IMR-90 (cell line): ENCODE measurements around the gene SAYSD1. TPM values are rescaled to one million over a fixed set of nuclear protein-coding genes. Genes with fewer than 3 reads are reported as not detected.

ENCODE experiments used
- ATAC-seq: fragments of 200-7000 bp; cut with Tn5 transposase; 2 replicates; pipeline ENCODE4 v1.9.1; 2020; ENCODE audit warnings: low read depth, mild to moderate bottlenecking, moderate library complexity
- BruUV-seq: library from RNA; stranded (reverse); fragments of 400-500 nt; replicated peaks from 2 replicates; lab custom pipeline; 2021; lab: Mats Ljungman, UMichigan
- CTCF ChIA-PET: fragments of 300-600 bp; formaldehyde crosslinking; extraction: SDS; loops from one replicate; lab custom pipeline; 2021; ENCODE audit warnings: antibody characterized with exemption; lab: Yijun Ruan, JAX
- POLR2A ChIA-PET: fragments of 300-600 bp; sonication (Branson Sonifier 250); formaldehyde crosslinking; loops from one replicate; lab custom pipeline; 2022; ENCODE audit warnings: antibody characterized with exemption; ENCODE audit not compliant: unreplicated experiment; lab: Charles Lee
- DNase-seq: peaks from one replicate; pipeline ENCODE4 v3.0.0; 2013
- H2AFZ ChIP-seq: replicated peaks from 2 replicates; pipeline ENCODE3; 2013; ENCODE audit warnings: low read length, mild to moderate bottlenecking; ENCODE audit not compliant: poor library complexity
- H2AK5ac ChIP-seq: 2 replicates; pipeline ENCODE4 v1.6.1; 2013; ENCODE audit warnings: low read depth, low read length, inconsistent platforms
- H2AK9ac ChIP-seq: replicated peaks from 2 replicates; pipeline ENCODE3; 2013; ENCODE audit warnings: mild to moderate bottlenecking, low read depth, low read length, moderate library complexity; ENCODE audit not compliant: poor library complexity
- H2BK120ac ChIP-seq: 2 replicates; pipeline ENCODE4 v1.6.1; 2013; ENCODE audit warnings: low read depth, low read length, inconsistent platforms
- H2BK15ac ChIP-seq: 3 replicates; pipeline ENCODE4 v1.6.1; 2013; ENCODE audit warnings: low read depth, low read length, inconsistent platforms
- H2BK20ac ChIP-seq: 2 replicates; pipeline ENCODE4 v1.6.1; 2013; ENCODE audit warnings: low read depth, mild to moderate bottlenecking, inconsistent platforms, low read length, moderate library complexity
- H2BK5ac ChIP-seq: 2 replicates; pipeline ENCODE4 v1.6.1; 2013; ENCODE audit warnings: mild to moderate bottlenecking, low read depth, low read length, inconsistent platforms; ENCODE audit not compliant: poor library complexity, severe bottlenecking
- H3K14ac ChIP-seq: replicated peaks from 2 replicates; pipeline ENCODE4 v1.6.1; 2013; ENCODE audit warnings: low read depth, low read length, inconsistent platforms
- H3K18ac ChIP-seq: 2 replicates; pipeline ENCODE4 v1.6.1; 2013; ENCODE audit warnings: low read depth, low read length, control low read depth
- H3K23ac ChIP-seq: 2 replicates; pipeline ENCODE4 v1.6.1; 2013; ENCODE audit warnings: low read depth, low read length, inconsistent platforms
- H3K27ac ChIP-seq: 2 replicates; pipeline ENCODE4 v1.5.1; 2013; ENCODE audit warnings: mild to moderate bottlenecking, control low read depth, low read length; ENCODE audit not compliant: insufficient read depth
- H3K27me3 ChIP-seq: 2 replicates; pipeline ENCODE4 v1.6.1; 2013; ENCODE audit warnings: low read length; ENCODE audit not compliant: control insufficient read depth, insufficient read depth
- H3K36me3 ChIP-seq: 2 replicates; pipeline ENCODE4 v1.6.1; 2013; ENCODE audit warnings: low read length, mixed read lengths; ENCODE audit not compliant: control insufficient read depth, insufficient read depth
- H3K4ac ChIP-seq: 2 replicates; pipeline ENCODE4 v1.6.1; 2013; ENCODE audit warnings: low read depth, low read length, inconsistent platforms
- H3K4me1 ChIP-seq: 2 replicates; pipeline ENCODE4 v1.6.1; 2013; ENCODE audit warnings: low read length, mixed read lengths; ENCODE audit not compliant: control insufficient read depth, insufficient read depth
- H3K4me2 ChIP-seq: 2 replicates; pipeline ENCODE4 v1.6.1; 2013; ENCODE audit warnings: low read depth, mild to moderate bottlenecking, control low read depth, low read length, moderate library complexity
- H3K4me3 ChIP-seq: 2 replicates; pipeline ENCODE4 v1.5.1; 2013; ENCODE audit warnings: low read depth, mild to moderate bottlenecking, control low read depth, low read length, moderate library complexity; ENCODE audit not compliant: insufficient read depth
- H3K56ac ChIP-seq: 2 replicates; pipeline ENCODE4 v1.6.1; 2013; ENCODE audit warnings: low read length, inconsistent platforms; ENCODE audit not compliant: insufficient read depth; ENCODE audit errors: extremely low read depth
- H3K79me1 ChIP-seq, 2 experiments: 2 replicates each; pipeline ENCODE4 v1.6.1; 2013; ENCODE audit warnings: low read length in 2 of 2, inconsistent platforms in 1 of 2, low read depth in 1 of 2
- H3K9ac ChIP-seq: 2 replicates; pipeline ENCODE4 v1.6.1; 2013; ENCODE audit warnings: low read depth, low read length, control low read depth
- H3K9me1 ChIP-seq: 2 replicates; pipeline ENCODE4 v1.6.1; 2013; ENCODE audit warnings: low read length, inconsistent platforms; ENCODE audit not compliant: insufficient read depth
- H3K9me3 ChIP-seq: 2 replicates; pipeline ENCODE4 v1.6.1; 2013; ENCODE audit warnings: low read length; ENCODE audit not compliant: control insufficient read depth, insufficient read depth
- H4K20me1 ChIP-seq: 2 replicates; pipeline ENCODE4 v1.6.1; 2013; ENCODE audit warnings: low read length, inconsistent platforms; ENCODE audit not compliant: insufficient read depth
- H4K5ac ChIP-seq: 2 replicates; pipeline ENCODE4 v1.6.1; 2013; ENCODE audit warnings: mild to moderate bottlenecking, low read depth, low read length, control low read depth
- H4K8ac ChIP-seq, 2 experiments: 2 replicates each; pipeline ENCODE4 v1.6.1; 2013; ENCODE audit warnings: low read depth in 2 of 2, low read length in 2 of 2, control low read depth in 1 of 2, inconsistent platforms in 1 of 2
- H4K91ac ChIP-seq: 2 replicates; pipeline ENCODE4 v1.6.1; 2013; ENCODE audit warnings: low read depth, low read length, inconsistent platforms; ENCODE audit not compliant: insufficient read depth
- BHLHE40 ChIP-seq: fragments of 150-350 bp; IDR thresholded peaks from 2 replicates; pipeline ENCODE4 v1.6.1; 2016; ENCODE audit warnings: mild to moderate bottlenecking, low read depth, low read length
- CEBPB ChIP-seq: IDR thresholded peaks from 2 replicates; pipeline ENCODE4 v1.6.1; 2012; ENCODE audit warnings: low read depth, low read length, improper control_type of control experiment
- CHD1 ChIP-seq: IDR thresholded peaks from 2 replicates; pipeline ENCODE4 v1.6.1; 2012; ENCODE audit warnings: low read depth, low read length, improper control_type of control experiment
- FOS ChIP-seq: fragments of 150-350 bp; IDR thresholded peaks from 2 replicates; pipeline ENCODE4 v1.6.1; 2016; ENCODE audit warnings: low read depth, low read length
- MAFK ChIP-seq: IDR thresholded peaks from 2 replicates; pipeline ENCODE4 v1.6.1; 2012; ENCODE audit warnings: low read depth, low read length, improper control_type of control experiment
- MAZ ChIP-seq: IDR thresholded peaks from 2 replicates; pipeline ENCODE4 v1.6.1; 2012; ENCODE audit warnings: low read depth, mild to moderate bottlenecking, low read length, improper control_type of control experiment, moderate library complexity, borderline replicate concordance
- MXI1 ChIP-seq: IDR thresholded peaks from 2 replicates; pipeline ENCODE4 v1.6.1; 2012; ENCODE audit warnings: low read depth, mild to moderate bottlenecking, low read length, moderate library complexity, borderline replicate concordance
- NFE2L2 ChIP-seq: fragments of 150-350 bp; IDR thresholded peaks from 2 replicates; pipeline ENCODE4 v1.6.1; 2016; ENCODE audit warnings: low read depth, mild to moderate bottlenecking, low read length
- POLR2A ChIP-seq: IDR thresholded peaks from 2 replicates; pipeline ENCODE4 v1.6.1; 2012; ENCODE audit warnings: mild to moderate bottlenecking, low read depth, low read length
- RAD21 ChIP-seq: IDR thresholded peaks from 2 replicates; pipeline ENCODE4 v1.6.1; 2012; ENCODE audit warnings: low read length, improper control_type of control experiment
- RCOR1 ChIP-seq: IDR thresholded peaks from 2 replicates; pipeline ENCODE4 v1.6.1; 2012; ENCODE audit warnings: mild to moderate bottlenecking, low read length, improper control_type of control experiment; ENCODE audit not compliant: insufficient replicate concordance
- RFX5 ChIP-seq: IDR thresholded peaks from 2 replicates; pipeline ENCODE4 v1.8.0; 2012; ENCODE audit warnings: low read depth, mild to moderate bottlenecking, low read length, moderate library complexity
- SMC3 ChIP-seq: fragments of 150-350 bp; IDR thresholded peaks from 2 replicates; pipeline ENCODE4 v1.6.1; 2016; ENCODE audit warnings: low read depth, mild to moderate bottlenecking, antibody characterized with exemption, low read length, moderate library complexity
- USF2 ChIP-seq: fragments of 150-350 bp; IDR thresholded peaks from 2 replicates; pipeline ENCODE4 v1.6.1; 2017; ENCODE audit warnings: mild to moderate bottlenecking, antibody characterized with exemption, low read length, low read depth
- WGBS, 2 experiments: methylation state at CpG; one replicate each; pipeline versions ENCODE4 v1.1.5 to v1.1.7; 2013; ENCODE audit warnings: missing lambda C conversion rate in 2 of 2; ENCODE audit not compliant: insufficient read length in 1 of 2; ENCODE audit errors: extremely low coverage in 2 of 2; 5-methylcytosine and 5-hydroxymethylcytosine counted together
- dilution Hi-C: fragments of 300-500 bp; cut with HindIII; formaldehyde crosslinking; loops from one replicate; pipeline ENCODE4 v1.14.3; 2018; ENCODE audit warnings: low sequenced_read_pairs; ENCODE audit not compliant: unreplicated experiment
- in situ Hi-C: fragments of 300-500 bp; cut with MboI; formaldehyde crosslinking; loops from 3 replicates; pipeline ENCODE4 v1.14.3; 2019; ENCODE audit warnings: low sequenced_read_pairs, inconsistent platforms, mixed read lengths
- intact Hi-C: fragments of 100-400 bp; cut with micrococcal nuclease; formaldehyde crosslinking; loops from 2 replicates; pipeline ENCODE4 v1.10.0; 2022
- polyA plus RNA-seq, 3 experiments: library from polyadenylated mRNA; depleted of rRNA; stranded (reverse); fragments of >200 nt; gene quantifications; 2 replicates each; pipeline ENCODE4 v1.2.3, GENCODE V29; 2012; ENCODE audit warnings: low replicate concordance in 1 of 3
- total RNA-seq: library from RNA; depleted of rRNA; stranded (reverse); fragments of >200 nt; gene quantifications from 2 replicates; pipeline ENCODE4 v1.2.3, GENCODE V29; 2012
- TF ChIP-seq, protein P1 (sequence below): fragments of 150-350 bp; IDR thresholded peaks from 2 replicates; pipeline ENCODE4 v1.6.1; 2016; ENCODE audit warnings: low read depth, mild to moderate bottlenecking, low read length, moderate library complexity, borderline replicate concordance
- TF ChIP-seq, protein P2 (sequence below): conservative IDR thresholded peaks from 2 replicates; pipeline ENCODE4 v1.5.1; 2012; ENCODE audit warnings: mild to moderate bottlenecking, low read depth, low read length, improper control_type of control experiment

The SAYSD1 gene
- total and polyA plus RNA-seq, 2 of the 4 experiments (the other 2 are of a cell fraction): 5.7 to 5.9 TPM

DNA sequence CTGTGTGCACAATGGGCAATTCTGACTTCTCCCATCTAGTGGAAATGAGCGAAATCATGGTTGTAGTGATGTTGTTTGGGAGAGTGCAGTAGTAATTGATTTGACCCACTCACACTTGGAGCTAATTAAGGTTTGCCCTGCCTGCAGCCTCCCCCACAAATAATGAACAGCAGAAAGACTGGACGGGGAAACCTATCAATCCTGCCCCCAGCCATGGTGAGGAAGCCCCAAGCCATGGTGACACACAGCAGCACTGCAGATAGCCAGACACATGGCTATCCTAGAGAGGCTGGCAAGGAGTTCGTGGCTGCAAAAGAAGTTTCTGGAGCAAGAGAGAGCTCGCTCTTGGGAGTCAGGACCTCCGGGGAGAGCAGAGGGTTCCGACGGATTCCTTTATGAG is 27.8 kb downstream of the SAYSD1 start:
- in situ Hi-C loops: no loop called here
- no peak overlapping the region for H2AK9ac ChIP-seq
- H3K4me3 ChIP-seq: no peak overlapping the region
- POLR2A ChIA-PET: no interaction called here
- H3K79me1 ChIP-seq: no peaks in the 10 kb centered on the region
- DNase-seq (no peak), ATAC-seq (no peak)
- H2AK5ac ChIP-seq: no peak overlapping the region
- no peak for TF ChIP-seq NFE2L2
- TF ChIP-seq CHD1: no peak
- no peak for TF ChIP-seq SMC3
- no peak for TF ChIP-seq POLR2A
- no peak for TF ChIP-seq MAZ
- TF ChIP-seq, protein P1, sequence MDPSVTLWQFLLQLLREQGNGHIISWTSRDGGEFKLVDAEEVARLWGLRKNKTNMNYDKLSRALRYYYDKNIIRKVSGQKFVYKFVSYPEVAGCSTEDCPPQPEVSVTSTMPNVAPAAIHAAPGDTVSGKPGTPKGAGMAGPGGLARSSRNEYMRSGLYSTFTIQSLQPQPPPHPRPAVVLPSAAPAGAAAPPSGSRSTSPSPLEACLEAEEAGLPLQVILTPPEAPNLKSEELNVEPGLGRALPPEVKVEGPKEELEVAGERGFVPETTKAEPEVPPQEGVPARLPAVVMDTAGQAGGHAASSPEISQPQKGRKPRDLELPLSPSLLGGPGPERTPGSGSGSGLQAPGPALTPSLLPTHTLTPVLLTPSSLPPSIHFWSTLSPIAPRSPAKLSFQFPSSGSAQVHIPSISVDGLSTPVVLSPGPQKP: no peak
- no peak for TF ChIP-seq USF2
- no peak for TF ChIP-seq MAFK
- TF ChIP-seq, protein P2, sequence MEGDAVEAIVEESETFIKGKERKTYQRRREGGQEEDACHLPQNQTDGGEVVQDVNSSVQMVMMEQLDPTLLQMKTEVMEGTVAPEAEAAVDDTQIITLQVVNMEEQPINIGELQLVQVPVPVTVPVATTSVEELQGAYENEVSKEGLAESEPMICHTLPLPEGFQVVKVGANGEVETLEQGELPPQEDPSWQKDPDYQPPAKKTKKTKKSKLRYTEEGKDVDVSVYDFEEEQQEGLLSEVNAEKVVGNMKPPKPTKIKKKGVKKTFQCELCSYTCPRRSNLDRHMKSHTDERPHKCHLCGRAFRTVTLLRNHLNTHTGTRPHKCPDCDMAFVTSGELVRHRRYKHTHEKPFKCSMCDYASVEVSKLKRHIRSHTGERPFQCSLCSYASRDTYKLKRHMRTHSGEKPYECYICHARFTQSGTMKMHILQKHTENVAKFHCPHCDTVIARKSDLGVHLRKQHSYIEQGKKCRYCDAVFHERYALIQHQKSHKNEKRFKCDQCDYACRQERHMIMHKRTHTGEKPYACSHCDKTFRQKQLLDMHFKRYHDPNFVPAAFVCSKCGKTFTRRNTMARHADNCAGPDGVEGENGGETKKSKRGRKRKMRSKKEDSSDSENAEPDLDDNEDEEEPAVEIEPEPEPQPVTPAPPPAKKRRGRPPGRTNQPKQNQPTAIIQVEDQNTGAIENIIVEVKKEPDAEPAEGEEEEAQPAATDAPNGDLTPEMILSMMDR: no peak
- TF ChIP-seq MXI1: no peak
- TF ChIP-seq RFX5: no peak
- no peak for TF ChIP-seq FOS
- no peak for TF ChIP-seq RCOR1
- no peak for TF ChIP-seq BHLHE40
- no peak for TF ChIP-seq CEBPB
- TF ChIP-seq RAD21: no peak
- BruUV-seq: no TSS peak
- H3K4ac ChIP-seq: no peak overlapping the region
- no peak overlapping the region for H3K18ac ChIP-seq
- H3K23ac ChIP-seq: no peak overlapping the region
- H3K9me1 ChIP-seq: no peaks in the 10 kb centered on the region
- H3K36me3 ChIP-seq: no peaks in the 10 kb centered on the region
- no peak overlapping the region for H2BK5ac ChIP-seq
- no peak overlapping the region for H4K8ac ChIP-seq
- H2AFZ ChIP-seq: no peak overlapping the region
- H3K9me3 ChIP-seq: no peaks in the 10 kb centered on the region
- H3K56ac ChIP-seq: no peak overlapping the region
- H2BK120ac ChIP-seq: no peak overlapping the region
- intact Hi-C loops: no loop called here
- H3K4me2 ChIP-seq: no peak overlapping the region
- H4K91ac ChIP-seq: no peak overlapping the region
- no peaks in the 10 kb centered on the region for H3K4me1 ChIP-seq
- dilution Hi-C loops: no loop called here
- H2BK15ac ChIP-seq: no peak overlapping the region
- no peak overlapping the region for H2BK20ac ChIP-seq
- no peak overlapping the region for H4K5ac ChIP-seq
- WGBS, 2 experiments: no CpG with 5 or more reads among the region's 7 CpGs
- no peak overlapping the region for H3K27ac ChIP-seq
- peaks cover 5% of the 10 kb centered on the region; the same call in 1 of the 2 replicates for H3K27me3 ChIP-seq
- H3K14ac ChIP-seq: no peak overlapping the region
- H4K20me1 ChIP-seq: no peaks in the 10 kb centered on the region
- H3K9ac ChIP-seq: no peak overlapping the region
- CTCF ChIA-PET: interaction anchor here (0.6 kb wide), 1 partner anchor 176 kb away, joined by 3 read pairs; no protein-coding TSS in a partner anchor
